Activated naive CD8-positive, alpha-beta T cell (primary cell): ENCODE results near the gene FKRP.

ENCODE experiments used
- H3K27ac Mint-ChIP-seq: one replicate; pipeline ENCODE4 v1.8.0; 2021; ENCODE audit warnings: mixed read lengths
- H3K27me3 Mint-ChIP-seq: one replicate; pipeline ENCODE4 v1.8.0; 2021; ENCODE audit warnings: mixed read lengths
- H3K36me3 Mint-ChIP-seq: one replicate; pipeline ENCODE4 v1.8.0; 2021; ENCODE audit warnings: mixed read lengths
- H3K4me1 Mint-ChIP-seq: one replicate; pipeline ENCODE4 v1.8.0; 2021; ENCODE audit warnings: low read depth, mixed read lengths
- H3K4me3 Mint-ChIP-seq: one replicate; pipeline ENCODE4 v1.8.0; 2021; ENCODE audit warnings: mild to moderate bottlenecking, mixed read lengths
- H3K9me3 Mint-ChIP-seq: one replicate; pipeline ENCODE4 v1.8.0; 2021; ENCODE audit warnings: low read depth, mixed read lengths

Gene FKRP

GRCh38 chr19:46725036-46725820, 20.6 kb upstream of the FKRP start:
- Mint-ChIP-seq H3K27ac (no peak overlapping the region), H3K27me3 (no peaks in the 10 kb centered on the region), H3K36me3 (no peaks in the 10 kb centered on the region), H3K4me1 (peaks cover 16% of the 10 kb centered on the region), H3K9me3 (no peaks in the 10 kb centered on the region), H3K4me3 (no peak overlapping the region)

DNA sequence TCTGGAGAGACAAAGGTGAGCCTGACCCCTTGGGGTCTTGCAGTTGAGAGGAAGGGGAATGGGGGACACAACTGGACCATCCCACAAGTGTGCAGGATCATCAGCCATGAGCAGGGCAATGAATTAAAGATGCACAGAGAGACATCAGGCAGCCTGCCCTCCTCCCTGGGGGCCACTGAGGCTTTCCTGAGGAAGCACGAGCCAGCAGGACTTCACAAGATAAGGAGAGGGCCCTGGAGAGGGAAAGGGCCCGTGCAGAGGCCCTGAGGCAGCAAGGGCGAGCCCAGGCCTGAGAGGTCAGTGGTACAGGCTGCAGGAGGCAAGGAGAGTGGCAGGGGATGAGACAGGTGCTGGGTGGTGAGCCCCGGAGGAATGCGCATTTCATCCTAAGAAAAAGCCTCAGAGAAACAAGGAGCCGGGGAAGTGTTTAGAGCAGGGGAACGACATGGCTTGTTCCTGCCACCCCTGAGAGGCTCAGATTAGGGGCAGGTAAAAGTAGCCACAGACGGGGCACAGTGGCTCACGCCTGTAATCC, 19.9 kb upstream of the FKRP start:
- Mint-ChIP-seq H3K4me3 (no peak overlapping the region), H3K36me3 (no peaks in the 10 kb centered on the region), H3K27ac (no peak overlapping the region), H3K9me3 (no peaks in the 10 kb centered on the region), H3K4me1 (peaks cover 14% of the 10 kb centered on the region), H3K27me3 (no peaks in the 10 kb centered on the region)

DNA sequence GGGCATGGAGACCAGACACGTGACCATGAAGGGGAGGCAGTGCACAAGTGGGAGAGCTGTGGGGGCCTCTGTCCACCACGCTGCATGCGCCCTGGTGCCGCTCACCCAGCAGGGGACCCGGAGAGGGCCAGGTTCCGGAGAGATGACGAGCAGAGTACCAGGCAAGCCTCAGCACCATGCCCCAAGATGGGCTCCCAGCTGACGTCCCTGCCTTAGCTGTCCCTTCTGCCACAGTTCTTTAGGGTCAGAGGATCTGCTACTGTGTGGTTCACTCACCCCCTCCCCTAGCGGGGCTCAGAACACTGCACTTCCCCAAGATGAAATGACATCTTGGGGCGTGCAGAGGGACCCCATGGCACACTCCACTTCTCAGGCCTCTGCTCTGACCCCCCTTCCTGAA, 19.3 kb upstream of the FKRP start:
- Mint-ChIP-seq H3K9me3 (no peaks in the 10 kb centered on the region), H3K4me3 (no peak overlapping the region), H3K4me1 (peaks cover 14% of the 10 kb centered on the region), H3K27me3 (no peaks in the 10 kb centered on the region), H3K36me3 (no peaks in the 10 kb centered on the region), H3K27ac (no peak overlapping the region)

DNA sequence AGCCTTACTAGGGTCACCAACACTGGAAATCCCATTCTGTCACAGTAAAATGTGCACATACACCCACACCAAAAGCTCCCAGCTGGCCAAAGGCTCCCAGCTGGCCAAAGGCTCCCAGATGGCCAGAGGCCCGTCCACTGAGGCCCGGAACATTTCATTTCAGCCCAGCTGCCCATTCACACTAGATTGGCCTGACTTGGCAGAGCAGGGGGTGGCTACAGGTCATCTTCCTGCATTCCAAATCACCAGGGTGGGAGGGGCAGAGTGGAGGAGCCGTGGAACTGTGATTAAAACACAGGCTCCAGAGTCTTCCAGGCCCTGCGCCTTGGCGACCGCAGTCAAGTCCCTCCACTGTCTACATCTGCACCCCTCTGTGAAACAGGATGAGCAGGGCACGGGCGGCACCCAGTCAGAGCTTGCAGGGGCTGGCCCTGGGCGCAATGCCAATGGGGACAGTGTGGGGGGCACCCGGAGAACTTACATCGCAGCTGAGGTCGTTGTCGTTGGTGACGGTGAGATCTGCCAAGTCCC, 18.8 kb upstream of the FKRP start:
- no peaks in the 10 kb centered on the region for H3K9me3 Mint-ChIP-seq
- H3K4me1 Mint-ChIP-seq: peaks cover 13% of the 10 kb centered on the region
- no peaks in the 10 kb centered on the region for H3K36me3 Mint-ChIP-seq
- H3K27me3 Mint-ChIP-seq: no peaks in the 10 kb centered on the region
- no peak overlapping the region for H3K27ac Mint-ChIP-seq
- H3K4me3 Mint-ChIP-seq: no peak overlapping the region

DNA sequence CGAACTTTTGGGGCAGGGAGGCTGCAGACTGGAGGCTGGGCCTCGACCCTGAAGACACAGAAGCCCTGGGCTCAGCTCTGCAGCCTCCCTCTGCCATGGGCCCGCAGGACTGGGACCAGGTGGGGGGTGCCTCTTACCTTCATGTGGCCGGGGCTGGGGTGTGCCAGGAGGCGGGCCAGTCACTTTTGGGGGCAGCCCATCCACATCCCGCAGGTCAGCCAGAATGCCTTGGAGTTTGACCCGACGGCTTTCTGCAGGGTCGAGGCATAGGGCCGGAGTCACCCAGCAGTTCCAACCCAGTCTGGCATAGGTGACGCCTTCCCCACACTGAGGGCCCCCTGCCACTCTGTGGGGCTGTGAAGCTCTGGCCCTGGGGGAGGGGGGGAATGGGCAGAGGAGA, 18.1 kb upstream of the FKRP start:
- Mint-ChIP-seq H3K4me1 (peaks cover 12% of the 10 kb centered on the region), H3K9me3 (no peaks in the 10 kb centered on the region), H3K36me3 (no peaks in the 10 kb centered on the region), H3K27me3 (no peaks in the 10 kb centered on the region), H3K27ac (no peak overlapping the region), H3K4me3 (no peak overlapping the region)

- Mint-ChIP-seq H3K4me1 (peaks cover 12% of the 10 kb centered on the region), H3K27ac (no peak overlapping the region), H3K9me3 (no peaks in the 10 kb centered on the region), H3K27me3 (no peaks in the 10 kb centered on the region), H3K4me3 (no peak overlapping the region), H3K36me3 (no peaks in the 10 kb centered on the region)
Measured at GRCh38 chr19:46728208-46728607, 17.6 kb upstream of the FKRP start.

GRCh38 chr19:46728693-46729339, 17.0 kb upstream of the FKRP start:
- H3K4me3 Mint-ChIP-seq: no peak overlapping the region

GRCh38 chr19:46729696-46730095, 16.2 kb upstream of the FKRP start:
- Mint-ChIP-seq H3K4me1 (peaks cover 10% of the 10 kb centered on the region), H3K9me3 (no peaks in the 10 kb centered on the region), H3K27ac (no peak overlapping the region), H3K27me3 (no peaks in the 10 kb centered on the region), H3K4me3 (no peak overlapping the region), H3K36me3 (no peaks in the 10 kb centered on the region)

More at GRCh38 chr19:46728693-46729339, 17.0 kb upstream of the FKRP start:
- peaks cover 10% of the 10 kb centered on the region for H3K4me1 Mint-ChIP-seq
- H3K9me3 Mint-ChIP-seq: no peaks in the 10 kb centered on the region
- no peaks in the 10 kb centered on the region for H3K27me3 Mint-ChIP-seq
- H3K36me3 Mint-ChIP-seq: no peaks in the 10 kb centered on the region
- H3K27ac Mint-ChIP-seq: peak overlapping the region; percentile 41

GRCh38 chr19:46730187-46730586, 15.7 kb upstream of the FKRP start:
- Mint-ChIP-seq H3K36me3 (no peaks in the 10 kb centered on the region), H3K27ac (no peak overlapping the region), H3K4me1 (peaks cover 10% of the 10 kb centered on the region), H3K9me3 (no peaks in the 10 kb centered on the region), H3K27me3 (no peaks in the 10 kb centered on the region), H3K4me3 (no peak overlapping the region)

GRCh38 chr19:46730595-46730994, 15.3 kb upstream of the FKRP start:
- H3K36me3 Mint-ChIP-seq: no peaks in the 10 kb centered on the region
- no peak overlapping the region for H3K4me3 Mint-ChIP-seq
- no peaks in the 10 kb centered on the region for H3K27me3 Mint-ChIP-seq
- no peak overlapping the region for H3K27ac Mint-ChIP-seq
- no peaks in the 10 kb centered on the region for H3K9me3 Mint-ChIP-seq
- H3K4me1 Mint-ChIP-seq: peaks cover 10% of the 10 kb centered on the region

- Mint-ChIP-seq H3K4me1 (peaks cover 10% of the 10 kb centered on the region), H3K9me3 (no peaks in the 10 kb centered on the region), H3K27me3 (no peaks in the 10 kb centered on the region), H3K36me3 (no peaks in the 10 kb centered on the region), H3K27ac (peak overlapping the region; percentile 34), H3K4me3 (no peak overlapping the region)
Measured at GRCh38 chr19:46731007-46731501, 14.8 kb upstream of the FKRP start.

DNA sequence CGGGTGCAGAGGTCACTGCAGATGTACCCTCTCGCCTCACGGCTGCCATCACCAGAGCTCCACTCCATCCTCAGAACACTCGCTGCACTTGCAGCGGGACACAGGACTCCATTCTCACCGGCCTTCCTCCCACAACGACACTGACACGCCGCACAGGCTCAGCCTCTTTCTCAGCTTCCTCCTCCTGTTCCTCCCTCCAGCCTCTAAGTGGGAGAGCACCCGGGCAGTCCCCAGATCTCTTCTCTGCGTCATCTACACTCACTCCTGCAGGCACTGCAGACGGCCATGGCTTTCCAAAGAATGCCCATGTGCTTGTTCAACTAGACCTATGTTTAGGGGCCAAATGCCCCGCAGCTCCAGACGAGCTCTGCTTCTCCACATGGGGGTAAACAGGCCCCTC, 14.3 kb upstream of the FKRP start:
- H3K4me1 Mint-ChIP-seq: peaks cover 10% of the 10 kb centered on the region
- no peak overlapping the region for H3K27ac Mint-ChIP-seq
- no peaks in the 10 kb centered on the region for H3K36me3 Mint-ChIP-seq
- no peak overlapping the region for H3K4me3 Mint-ChIP-seq
- no peaks in the 10 kb centered on the region for H3K27me3 Mint-ChIP-seq
- no peaks in the 10 kb centered on the region for H3K9me3 Mint-ChIP-seq

- H3K27ac Mint-ChIP-seq: no peak overlapping the region
- peaks cover 10% of the 10 kb centered on the region for H3K4me1 Mint-ChIP-seq
- no peaks in the 10 kb centered on the region for H3K9me3 Mint-ChIP-seq
- no peaks in the 10 kb centered on the region for H3K36me3 Mint-ChIP-seq
- no peak overlapping the region for H3K4me3 Mint-ChIP-seq
- no peaks in the 10 kb centered on the region for H3K27me3 Mint-ChIP-seq
Measured at GRCh38 chr19:46732172-46732938, 13.5 kb upstream of the FKRP start.

DNA sequence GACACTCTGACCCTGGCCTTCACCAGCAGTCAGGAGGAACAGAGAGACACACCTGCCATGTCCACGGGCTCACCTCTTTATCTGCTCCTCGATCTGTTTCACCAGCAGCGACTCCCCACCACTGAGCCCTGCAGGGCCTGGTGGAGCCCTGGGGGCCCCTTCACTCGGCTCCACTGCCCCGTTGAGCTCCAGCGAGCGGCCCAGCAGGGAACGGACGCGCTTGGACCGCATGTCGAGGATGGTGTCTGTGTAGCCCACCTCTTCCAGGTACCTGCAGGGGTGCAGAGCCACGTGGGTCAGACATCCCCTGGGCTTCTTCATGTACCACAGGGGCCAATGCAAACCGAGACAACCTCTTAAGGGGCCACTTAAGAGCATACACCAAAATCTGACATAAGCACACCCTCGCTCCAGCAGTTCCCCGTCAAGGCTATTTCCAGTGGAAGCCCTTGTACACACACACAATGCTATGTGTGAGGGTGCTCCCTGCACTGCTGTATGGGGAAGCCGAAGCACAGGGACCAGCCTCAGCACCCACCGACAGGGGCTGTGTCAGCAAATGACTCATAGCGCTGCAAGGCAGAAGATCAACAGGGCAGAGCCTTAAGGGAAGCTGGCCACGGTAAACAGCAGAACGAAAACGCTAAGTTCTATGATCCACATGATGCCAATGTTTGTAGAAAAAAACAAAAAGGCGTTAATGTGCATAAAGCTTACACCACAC, 12.7 kb upstream of the FKRP start:
- H3K4me3 Mint-ChIP-seq: no peak overlapping the region
- H3K36me3 Mint-ChIP-seq: no peaks in the 10 kb centered on the region
- peaks cover 10% of the 10 kb centered on the region for H3K4me1 Mint-ChIP-seq
- H3K9me3 Mint-ChIP-seq: no peaks in the 10 kb centered on the region
- H3K27ac Mint-ChIP-seq: no peak overlapping the region
- no peaks in the 10 kb centered on the region for H3K27me3 Mint-ChIP-seq
